ENCODE measurements around the gene DDIT4L. TPM values are rescaled to one million over a fixed set of nuclear protein-coding genes. Genes with fewer than 3 reads are reported as not detected.
"Not testable (repeated sequence)": the region's sequence is repeated elsewhere in the genome, so short reads cannot be mapped to it uniquely, and the experiment has no call there.

The DDIT4L gene
- polyA plus RNA-seq, 1 experiment, result 1.6 TPM

DNA sequence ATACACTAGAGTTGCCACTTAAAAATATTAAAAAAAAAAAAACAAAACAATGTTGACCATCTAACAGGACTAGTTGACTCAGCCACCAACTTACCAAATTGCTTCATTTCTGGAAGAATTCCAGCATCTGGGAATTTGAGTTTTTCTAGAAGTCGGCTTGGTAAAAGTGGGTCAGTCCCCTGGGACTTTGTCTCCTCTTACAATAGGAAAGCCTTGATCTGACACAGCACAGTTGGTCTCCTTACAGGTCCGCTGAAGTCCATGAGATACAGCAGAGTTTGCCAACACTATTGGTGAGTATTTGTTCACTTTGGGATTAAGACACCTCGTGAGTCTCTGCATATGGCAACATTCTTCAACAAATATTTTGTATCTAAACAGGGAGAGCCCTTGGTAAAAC lies 18.2 kb upstream of the DDIT4L start:
- CTCF ChIA-PET, result no interaction called here
- H3K27me3 ChIP-seq (ENCODE audit: control insufficient read depth, insufficient read depth, low read length), result no peaks in the 10 kb centered on the region
- DNase-seq (ENCODE audit: low read depth), result no peak
- POLR2A ChIA-PET, result no interaction called here
- TF ChIP-seq, protein P1, sequence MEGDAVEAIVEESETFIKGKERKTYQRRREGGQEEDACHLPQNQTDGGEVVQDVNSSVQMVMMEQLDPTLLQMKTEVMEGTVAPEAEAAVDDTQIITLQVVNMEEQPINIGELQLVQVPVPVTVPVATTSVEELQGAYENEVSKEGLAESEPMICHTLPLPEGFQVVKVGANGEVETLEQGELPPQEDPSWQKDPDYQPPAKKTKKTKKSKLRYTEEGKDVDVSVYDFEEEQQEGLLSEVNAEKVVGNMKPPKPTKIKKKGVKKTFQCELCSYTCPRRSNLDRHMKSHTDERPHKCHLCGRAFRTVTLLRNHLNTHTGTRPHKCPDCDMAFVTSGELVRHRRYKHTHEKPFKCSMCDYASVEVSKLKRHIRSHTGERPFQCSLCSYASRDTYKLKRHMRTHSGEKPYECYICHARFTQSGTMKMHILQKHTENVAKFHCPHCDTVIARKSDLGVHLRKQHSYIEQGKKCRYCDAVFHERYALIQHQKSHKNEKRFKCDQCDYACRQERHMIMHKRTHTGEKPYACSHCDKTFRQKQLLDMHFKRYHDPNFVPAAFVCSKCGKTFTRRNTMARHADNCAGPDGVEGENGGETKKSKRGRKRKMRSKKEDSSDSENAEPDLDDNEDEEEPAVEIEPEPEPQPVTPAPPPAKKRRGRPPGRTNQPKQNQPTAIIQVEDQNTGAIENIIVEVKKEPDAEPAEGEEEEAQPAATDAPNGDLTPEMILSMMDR (IDR thresholded peaks at IDR 0.05; ENCODE audit: insufficient read depth, low read depth, low read length), result no peak
- no peaks in the 10 kb centered on the region for H3K36me3 ChIP-seq (ENCODE audit: control insufficient read depth, insufficient read depth, low read length)
- no peak overlapping the region for H3K4me3 ChIP-seq (ENCODE audit: low read depth, low read length)

DNA sequence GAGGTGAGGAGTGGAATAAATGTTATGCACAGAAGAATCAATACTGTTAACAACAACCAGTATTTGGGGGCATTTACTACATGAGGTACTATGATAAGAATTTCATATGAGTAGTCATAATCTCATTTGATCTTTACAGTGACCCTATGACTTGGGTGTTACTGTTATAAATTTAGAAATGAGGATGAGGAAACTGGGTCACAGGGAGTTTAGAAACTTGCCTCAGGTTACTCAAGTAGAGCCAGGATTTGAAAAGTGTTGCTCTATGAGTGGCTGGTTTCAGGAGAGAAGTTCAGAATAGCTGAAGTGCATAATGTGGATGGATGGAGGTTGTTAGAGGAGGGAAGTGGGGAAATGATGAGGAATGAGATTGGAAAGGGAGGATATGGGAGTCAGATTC lies 16.6 kb upstream of the DDIT4L start:
- no peaks in the 10 kb centered on the region for H3K27me3 ChIP-seq (ENCODE audit: control insufficient read depth, insufficient read depth, low read length)
- H3K4me3 ChIP-seq (ENCODE audit: low read depth, low read length), result no peak overlapping the region
- ChIA-PET POLR2A (no interaction called here), CTCF (no interaction called here)
- DNase-seq (ENCODE audit: low read depth), result no peak
- TF ChIP-seq, protein P1 (IDR thresholded peaks at IDR 0.05; ENCODE audit: insufficient read depth, low read depth, low read length), result no peak
- no peaks in the 10 kb centered on the region for H3K36me3 ChIP-seq (ENCODE audit: control insufficient read depth, insufficient read depth, low read length)

DNA sequence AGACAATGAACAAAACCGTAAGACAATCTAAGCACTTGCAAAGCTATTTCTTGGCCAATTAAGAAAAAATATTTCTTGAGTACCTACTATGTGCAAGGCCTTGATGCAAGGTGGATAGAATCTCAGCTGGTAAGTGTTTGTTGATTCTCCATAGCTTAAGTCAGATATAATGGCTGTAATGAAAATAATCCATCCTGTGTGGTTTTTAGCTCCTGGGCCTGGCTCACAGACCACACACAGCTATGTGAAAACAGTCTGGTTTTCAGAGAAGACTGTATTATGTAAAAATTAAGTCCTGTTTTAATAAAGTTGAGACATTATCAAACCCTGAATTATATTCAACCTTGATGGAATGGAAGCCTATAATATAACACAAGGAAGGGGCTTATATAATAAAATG lies 7.8 kb upstream of the DDIT4L start:
- ChIA-PET POLR2A (no interaction called here), CTCF (interaction anchor here (1.2 to 1.7 kb wide), 2 partner anchors 10 to 14 kb away, joined by 4 to 5 read pairs; no protein-coding TSS in a partner anchor)
- TF ChIP-seq, protein P1 (IDR thresholded peaks at IDR 0.05; ENCODE audit: insufficient read depth, low read depth, low read length), result no peak

DNA sequence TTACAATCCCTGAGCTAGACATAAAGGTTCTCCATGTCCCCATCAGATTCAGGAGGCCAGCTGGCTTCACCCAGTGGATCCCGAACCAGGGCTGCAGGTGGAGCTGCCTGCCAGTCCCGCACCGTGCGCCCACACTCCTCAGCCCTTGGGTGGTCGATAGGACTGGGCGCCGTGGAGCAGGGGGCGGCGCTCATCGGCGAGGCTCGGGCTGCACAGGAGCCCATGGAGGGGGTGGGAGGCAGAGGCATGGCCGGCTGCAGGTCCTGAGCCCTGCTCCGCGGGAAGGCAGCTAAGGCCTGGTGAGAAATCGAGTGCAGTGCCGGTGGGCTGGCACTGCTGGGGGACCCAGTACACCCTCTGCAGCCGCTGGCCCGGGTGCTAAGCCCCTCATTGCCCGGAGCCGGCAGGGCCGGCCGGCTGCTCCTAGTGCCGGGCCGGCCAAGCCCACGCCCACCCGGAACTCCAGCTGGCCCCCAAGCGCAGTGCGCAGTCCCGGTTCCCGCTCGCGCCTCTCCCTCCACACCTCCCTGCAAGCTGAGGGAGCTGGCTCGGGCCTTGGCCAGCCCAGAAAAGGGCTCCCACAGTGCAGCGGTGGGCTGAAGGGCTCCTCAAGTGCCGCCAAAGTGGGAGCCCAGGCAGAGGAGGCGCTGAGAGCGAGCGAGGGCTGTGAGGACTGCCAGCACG lies 6.3 kb upstream of the DDIT4L start:
- CTCF ChIA-PET; H3K36me3 ChIP-seq (ENCODE audit: control insufficient read depth, insufficient read depth, low read length); DNase-seq (ENCODE audit: low read depth); POLR2A ChIA-PET; H3K27me3 ChIP-seq (ENCODE audit: control insufficient read depth, insufficient read depth, low read length); H3K4me3 ChIP-seq (ENCODE audit: low read depth, low read length): not testable (repeated sequence)

More for the DNA sequence above, 7.8 kb upstream of the DDIT4L start:
- Histone ChIP-seq H3K27me3 (ENCODE audit: control insufficient read depth, insufficient read depth, low read length) (no peaks in the 10 kb centered on the region), H3K36me3 (ENCODE audit: control insufficient read depth, insufficient read depth, low read length) (no peaks in the 10 kb centered on the region), H3K4me3 (ENCODE audit: low read depth, low read length) (no peak overlapping the region)
- DNase-seq (ENCODE audit: low read depth), result no peak

DNA sequence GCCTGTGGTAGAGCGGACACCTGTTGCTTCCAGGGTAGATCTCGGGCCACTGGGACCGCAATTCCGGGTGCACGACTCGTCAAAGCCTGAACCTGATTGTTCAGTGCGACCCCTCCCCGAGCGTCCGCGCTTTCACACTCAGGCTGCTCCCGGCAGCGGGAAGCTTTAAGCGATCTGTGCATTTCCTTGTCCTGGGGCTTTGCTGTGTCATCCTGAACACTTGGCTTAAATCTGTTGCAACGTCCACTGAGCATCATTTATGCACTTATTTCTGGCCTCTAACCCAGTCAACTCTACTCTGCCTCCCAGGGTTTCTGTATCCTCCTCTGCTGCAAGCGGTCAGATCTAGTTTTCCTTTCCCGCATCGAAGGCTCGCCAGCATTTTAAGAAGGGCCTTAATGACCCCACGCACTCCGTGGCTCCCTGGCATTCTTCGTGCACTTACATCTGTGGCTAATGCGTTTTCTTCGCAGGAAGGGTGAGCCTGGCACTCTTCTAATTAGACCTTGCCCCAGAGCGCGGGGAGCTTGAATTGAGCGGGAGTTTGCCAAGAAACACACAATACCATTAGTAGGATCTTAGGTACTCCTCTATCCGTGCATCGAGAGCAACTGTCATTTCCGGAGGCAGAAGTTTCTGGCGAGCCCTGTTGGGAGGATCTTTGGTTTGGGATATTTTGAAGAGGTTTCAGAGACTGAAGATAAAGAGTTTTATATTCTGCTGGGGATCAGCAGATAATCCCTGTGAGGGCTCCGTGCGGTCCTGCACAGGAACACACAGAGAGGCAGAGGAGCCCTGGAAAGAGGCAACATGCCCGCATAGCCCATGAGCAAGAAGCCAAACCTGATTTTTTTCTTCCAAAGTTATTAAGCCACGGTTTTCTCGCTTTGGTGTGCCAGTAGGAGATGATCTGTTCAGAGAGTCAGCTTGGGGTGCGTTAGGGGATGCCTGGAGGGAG lies 654 bp upstream of the DDIT4L start:
- DNase-seq (ENCODE audit: low read depth), result no peak
- POLR2A ChIA-PET, result no interaction called here
- peak overlapping the region; percentile 69 for H3K4me3 ChIP-seq (ENCODE audit: low read depth, low read length)

More for the DNA sequence above, 654 bp upstream of the DDIT4L start:
- CTCF ChIA-PET, result interaction anchor here (0.5 kb wide), 1 partner anchor 464 kb away, joined by 3 read pairs; no protein-coding TSS in a partner anchor
- H3K36me3 ChIP-seq (ENCODE audit: control insufficient read depth, insufficient read depth, low read length), result no peaks in the 10 kb centered on the region
- TF ChIP-seq, protein P1 (IDR thresholded peaks at IDR 0.05; ENCODE audit: insufficient read depth, low read depth, low read length), result no peak
- no peaks in the 10 kb centered on the region for H3K27me3 ChIP-seq (ENCODE audit: control insufficient read depth, insufficient read depth, low read length)

Data from BJ (cell line).